NCI-H446 treated with DMSO at 0.1 percent for 48 hours (cell line): ENCODE data around the gene CDT1.
A peak's percentile ranks its signal among the peaks of the same experiment; 100 is the strongest.

Source experiments
- DNase-seq: peaks from one replicate; lab custom pipeline; 2025; lab: John Stamatoyannopoulos, UW

CDT1 gene

DNA sequence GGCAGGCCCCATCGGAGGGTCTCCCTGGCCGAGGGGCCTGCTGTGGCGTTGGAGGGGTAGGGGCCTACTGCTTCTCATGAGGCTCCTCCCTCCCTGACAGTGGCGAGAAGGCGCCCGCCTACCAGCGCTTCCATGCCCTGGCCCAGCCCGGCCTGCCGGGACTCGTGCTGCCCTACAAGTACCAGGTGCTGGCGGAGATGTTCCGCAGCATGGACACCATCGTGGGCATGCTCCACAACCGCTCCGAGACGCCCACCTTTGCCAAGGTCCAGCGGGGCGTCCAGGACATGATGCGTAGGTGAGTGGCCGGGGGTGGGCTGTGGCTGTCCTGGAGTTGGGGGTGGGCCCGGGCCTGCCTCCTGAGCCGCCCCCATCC, 1.7 kb downstream of the CDT1 start:
- DNase-seq, result no peak

DNA sequence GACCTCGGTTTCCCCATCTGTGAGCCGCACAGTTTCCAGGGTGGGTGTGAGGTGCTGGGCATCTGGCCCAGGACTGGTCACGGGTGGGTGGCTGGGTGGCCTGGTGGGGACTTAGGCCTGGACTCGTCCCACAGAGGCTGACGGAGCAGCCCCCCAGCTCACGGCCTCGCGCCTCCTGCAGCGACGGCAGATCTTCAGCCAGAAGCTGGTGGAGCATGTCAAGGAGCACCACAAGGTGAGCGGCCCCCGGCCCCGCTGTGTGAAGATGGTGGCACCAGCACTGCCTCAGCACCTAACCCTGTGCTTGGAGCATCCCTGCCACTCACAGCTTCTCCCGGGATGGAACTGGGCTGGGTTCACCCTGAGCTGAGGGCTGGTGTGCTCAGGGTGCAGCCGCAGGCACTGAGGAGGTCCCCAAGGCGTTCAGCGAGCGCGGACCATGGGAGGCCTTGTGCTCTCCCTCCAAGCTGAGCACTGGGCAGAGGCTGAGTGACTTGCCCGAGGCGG, 2.4 kb downstream of the CDT1 start:
- DNase-seq, result no peak

DNA sequence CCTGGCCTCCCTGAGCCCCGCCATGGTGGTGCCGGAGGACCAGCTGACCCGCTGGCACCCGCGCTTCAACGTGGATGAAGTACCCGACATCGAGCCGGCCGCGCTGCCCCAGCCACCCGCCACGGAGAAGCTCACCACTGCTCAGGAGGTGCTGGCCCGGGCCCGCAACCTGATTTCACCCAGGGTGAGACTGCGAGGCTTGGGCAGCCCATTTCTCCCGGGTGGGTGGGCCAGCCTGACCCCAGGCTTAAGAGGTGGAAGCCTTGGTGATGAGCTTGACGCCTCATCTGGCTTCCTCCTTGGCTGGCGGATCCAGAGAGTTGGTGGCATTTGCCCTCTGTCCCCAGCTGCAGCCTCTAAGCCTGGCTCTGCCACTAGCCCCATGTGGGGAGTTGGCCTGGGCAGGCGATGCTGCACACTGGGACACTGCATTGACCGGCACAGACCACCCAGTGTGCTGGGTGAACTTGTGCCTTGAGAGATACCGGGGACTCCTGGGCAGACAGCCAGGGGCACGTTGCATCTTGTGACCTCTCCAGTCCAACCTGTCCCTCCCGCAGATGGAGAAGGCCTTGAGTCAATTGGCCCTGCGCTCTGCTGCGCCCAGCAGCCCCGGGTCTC, 3.0 kb downstream of the CDT1 start:
- DNase-seq, result no peak

DNA sequence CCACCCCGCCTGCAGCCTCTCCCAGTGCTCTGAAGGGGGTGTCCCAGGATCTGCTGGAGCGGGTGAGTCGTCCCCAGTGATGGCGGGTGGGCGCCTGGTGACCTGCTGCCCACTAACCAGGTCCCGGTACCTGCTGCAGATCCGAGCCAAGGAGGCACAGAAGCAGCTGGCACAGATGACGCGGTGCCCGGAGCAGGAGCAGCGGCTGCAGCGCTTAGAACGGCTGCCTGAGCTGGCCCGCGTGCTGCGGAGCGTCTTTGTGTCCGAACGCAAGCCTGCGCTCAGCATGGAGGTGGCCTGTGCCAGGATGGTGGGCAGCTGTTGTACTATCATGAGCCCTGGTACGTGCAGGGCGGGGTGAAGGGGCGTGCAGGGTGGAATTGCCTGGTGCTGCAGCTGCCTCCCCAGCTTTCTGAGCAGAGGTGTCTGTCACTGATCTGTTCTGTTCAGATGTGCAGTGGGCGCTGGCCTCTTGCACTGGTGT, 3.6 kb downstream of the CDT1 start:
- no peak for DNase-seq

DNA sequence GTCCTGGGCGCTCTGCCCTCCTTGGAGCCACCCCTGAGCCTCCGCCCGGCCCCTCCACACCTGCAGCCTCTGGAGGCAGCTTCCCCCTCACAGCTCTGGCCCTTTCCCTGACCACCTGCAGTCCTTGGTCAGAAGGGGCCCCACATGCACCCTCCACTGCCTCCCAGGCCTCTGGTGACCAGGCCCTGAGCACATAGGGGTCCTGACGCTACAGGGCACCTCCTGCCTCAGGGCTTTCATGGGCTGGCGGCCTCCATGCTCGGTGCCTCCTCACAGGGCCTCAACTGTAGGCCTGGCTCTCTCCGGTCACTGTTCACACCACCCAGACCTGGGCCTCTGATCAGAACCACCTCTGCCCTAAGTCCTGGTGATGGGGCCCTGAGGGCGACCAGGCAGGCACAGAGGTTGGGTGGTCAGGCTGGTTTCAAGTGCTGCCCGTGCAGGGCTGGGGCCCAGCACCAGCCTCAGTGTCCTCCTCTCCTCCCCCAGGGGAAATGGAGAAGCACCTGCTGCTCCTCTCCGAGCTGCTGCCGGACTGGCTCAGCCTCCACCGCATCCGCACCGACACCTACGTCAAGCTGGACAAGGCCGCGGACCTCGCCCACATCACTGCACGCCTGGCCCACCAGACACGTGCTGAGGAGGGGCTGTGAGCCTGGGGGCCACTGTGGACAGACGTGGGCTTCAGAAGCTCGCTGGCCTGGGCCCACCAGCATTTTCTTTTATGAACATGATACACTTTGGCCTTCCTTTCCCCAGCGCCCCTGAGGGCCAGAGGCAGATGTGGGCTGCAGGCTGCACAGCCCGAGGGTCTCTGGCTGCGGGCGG, 4.3 kb downstream of the CDT1 start:
- no peak for DNase-seq

DNA sequence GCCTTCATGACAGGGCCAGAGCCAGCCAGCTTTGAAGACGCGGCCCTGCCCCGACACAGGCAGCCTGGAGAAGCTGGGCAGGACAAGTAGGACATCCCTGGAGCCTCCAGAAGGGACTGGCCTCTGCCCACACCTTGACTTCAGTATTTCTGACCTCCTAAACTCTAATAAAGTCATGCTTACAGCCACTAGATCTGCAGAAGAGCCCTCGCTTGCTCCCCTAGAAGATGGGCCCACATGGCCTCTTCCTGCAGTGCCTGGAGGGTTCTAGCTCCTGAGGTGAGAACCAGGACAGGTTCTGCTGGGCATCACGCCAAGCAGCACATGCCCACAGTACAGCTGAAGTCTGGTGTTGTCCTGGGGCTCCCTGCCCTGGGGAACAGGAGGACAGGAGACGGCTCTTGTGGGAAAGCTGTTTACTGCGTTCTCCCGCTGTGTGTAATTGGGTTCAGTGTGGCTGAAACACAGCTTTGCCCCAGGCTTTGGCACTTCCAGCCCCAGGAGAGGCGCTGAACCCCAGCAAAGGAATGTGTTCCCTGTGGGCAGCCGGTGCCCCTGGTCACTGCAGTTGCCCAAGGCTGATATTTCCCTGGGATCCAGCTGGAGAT, 5.6 kb downstream of the CDT1 start:
- no peak for DNase-seq

DNA sequence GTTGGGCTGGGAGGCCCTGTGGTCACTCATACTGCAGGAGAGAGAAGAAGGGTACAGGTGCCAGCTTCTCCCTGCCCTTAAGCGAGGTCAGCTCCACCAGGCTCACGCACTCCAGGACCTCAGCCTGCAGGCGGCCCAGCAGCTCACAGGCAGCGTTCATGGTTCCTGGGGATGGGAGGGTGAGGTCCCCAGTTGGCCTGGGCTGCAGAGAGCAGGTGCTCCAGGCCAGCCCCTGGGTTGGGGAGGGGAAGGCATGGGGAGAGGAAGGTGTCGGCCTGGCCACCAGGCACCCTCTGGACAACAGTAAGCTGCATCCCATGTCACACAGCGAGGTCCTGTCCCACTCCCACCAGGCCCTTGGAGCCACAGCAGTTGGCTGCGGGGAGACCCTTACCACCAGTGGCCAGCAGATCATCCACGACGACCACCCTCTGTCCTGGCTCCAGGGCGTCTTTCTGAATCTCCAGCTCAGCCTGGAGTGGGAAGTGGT, 6.1 kb downstream of the CDT1 start:
- no peak for DNase-seq

DNA sequence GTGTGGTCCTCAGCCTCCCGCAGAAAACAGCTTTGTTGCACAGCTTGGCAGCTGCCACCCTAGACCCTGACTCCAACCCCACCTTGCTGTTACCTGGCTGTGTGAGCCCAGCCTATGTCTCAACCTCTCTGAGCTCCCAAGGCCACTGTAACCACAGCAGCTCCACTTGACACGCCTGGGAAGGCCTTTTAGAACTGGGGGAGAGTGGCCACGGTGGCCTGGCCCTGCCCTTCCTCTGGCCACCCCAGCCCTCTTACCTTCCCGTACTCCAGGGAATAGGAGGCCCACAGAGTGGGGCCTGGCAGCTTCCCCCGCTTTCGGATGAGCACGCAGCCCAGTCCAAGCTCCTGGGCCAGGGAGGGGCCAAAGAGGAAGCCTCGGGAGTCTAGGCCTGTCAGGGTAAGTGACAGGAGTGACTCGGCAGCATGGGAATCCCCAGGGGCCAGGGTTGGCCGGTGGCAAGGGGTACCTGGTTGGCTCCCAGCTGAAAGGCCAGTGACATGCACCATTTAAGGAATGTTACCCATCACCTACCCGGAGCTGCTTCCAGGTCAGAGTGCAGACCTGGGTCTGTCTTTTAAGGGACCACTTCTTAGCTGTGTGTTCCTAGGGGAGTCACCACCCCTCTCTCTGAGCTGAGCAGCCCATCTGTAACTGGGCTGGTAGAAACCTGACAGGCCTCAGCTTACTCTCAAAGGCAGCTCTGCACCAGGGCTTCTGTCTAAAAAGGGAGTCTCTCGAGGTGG, 6.8 kb downstream of the CDT1 start:
- DNase-seq, result no peak

DNA sequence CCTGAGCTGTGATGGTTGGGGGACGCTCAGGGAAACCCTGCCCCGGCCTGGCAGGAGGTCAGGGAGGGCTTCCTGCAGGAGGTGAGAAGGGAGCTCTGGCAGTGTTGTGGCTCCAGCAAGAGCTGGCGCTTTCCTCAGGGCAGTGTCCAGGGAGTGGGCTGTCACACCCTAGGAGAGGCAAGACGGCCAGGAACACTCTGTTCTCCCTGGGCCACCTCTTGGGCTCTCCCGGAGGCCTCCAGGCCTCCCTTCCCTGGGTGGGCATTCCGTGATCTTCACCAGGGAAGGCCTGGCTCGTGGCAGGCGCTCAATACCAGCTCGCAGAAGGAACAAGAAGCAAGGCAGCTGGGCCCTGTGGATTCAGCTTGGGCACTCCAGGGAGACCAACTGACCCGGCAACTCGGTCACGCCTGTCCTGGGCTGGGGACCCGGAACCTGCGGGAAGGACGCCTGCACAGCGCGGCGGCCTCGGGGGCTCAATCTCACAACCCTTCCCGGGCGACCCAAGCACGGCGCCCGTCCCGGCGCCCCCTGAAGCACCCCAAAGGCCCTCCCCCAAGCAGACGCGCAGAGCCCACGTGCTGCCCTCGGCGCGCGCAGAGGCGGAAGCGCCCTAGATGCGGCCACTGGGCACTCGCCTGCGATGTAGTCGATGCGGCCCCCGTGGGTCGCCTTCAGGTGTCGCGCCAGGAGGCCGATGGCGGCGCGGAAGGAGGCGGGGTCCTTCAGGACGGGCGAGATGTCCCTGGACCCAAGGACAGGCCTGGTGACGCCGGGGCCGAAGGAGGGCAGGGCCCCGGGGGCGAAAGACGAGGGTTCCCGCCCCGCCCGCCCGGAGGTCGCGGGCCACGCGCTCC, 7.6 kb downstream of the CDT1 start:
- DNase-seq, result peak; percentile 45

DNA sequence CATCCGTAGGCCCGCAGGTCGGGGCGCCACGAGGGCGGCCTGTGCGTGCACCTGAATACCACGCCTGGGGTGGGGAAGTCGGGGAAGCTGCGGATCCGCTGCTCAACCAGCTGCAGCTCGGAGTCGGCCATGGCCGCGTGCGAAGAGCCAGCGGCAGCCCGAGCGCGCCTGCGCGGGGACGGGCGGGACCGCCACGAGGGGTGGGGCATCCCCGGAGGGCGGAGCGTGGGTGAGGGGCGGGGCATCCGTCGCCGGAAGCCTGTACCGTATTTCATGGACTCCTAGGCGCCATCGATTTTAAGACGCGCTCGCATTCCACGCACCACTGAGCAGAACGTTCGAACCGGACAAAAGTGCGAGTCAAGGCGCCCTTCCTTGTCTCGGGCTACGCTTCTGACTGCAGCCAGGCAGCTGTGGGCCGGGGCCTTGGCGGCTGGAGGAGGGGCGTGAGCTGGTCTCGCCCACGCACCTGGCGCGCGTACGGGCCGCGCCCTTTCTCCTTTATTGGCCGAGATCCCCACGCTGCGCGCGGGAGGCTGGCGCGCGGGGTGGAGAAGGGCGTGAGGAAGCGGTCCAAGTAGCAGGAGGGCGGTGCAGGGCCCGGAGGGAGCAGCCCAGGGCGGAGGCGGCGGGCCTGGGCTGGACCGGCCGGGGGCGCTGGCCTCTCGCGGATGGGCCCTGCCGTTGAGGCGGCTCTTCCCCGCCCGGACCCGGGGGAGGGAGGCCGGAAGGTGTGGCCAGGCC, 8.4 kb downstream of the CDT1 start, which contains the start of gene APRT:
APRT (minus strand) TSS at position 160 of the 744 bp plus-strand sequence; CDS start at position 131, 29 bp downstream.
- DNase-seq, result peak; percentile 26

DNA sequence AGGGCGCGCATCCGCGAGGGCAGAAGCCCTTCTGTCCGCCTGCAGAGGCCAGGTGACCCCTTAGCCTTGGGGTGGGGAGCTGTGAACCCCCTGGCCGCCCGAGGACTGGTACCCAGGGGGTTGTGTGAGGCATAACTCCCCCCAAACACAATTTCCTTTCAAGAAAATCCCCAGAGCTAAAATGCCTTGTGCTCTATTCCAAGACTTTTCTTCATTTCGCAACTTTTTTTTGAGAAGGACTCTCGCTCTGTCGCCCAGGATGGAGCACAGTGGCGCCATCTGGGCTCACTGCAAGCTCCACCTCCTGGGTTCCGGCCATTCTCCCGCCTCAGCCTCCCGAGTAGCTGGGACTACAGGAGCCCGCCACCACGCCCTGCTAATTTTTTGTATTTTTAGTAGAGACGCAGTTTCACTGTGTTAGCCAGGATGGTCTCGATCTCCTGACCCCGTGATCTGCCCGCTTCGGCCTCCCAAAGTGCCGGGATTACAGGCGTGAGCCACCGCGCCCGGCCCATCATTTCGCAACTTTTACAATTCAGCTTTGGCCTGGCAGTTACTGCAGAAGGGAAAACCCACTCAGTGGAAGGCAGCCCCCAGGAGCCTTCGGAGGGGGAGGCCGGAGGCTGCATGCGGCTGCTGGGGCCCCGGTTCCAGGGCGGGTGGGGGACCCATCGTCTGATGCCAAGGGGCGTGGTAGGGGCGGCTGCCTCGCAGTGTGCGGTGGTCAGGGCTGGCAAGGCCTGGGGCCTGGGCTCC, 9.1 kb downstream of the CDT1 start:
- no peak for DNase-seq

DNA sequence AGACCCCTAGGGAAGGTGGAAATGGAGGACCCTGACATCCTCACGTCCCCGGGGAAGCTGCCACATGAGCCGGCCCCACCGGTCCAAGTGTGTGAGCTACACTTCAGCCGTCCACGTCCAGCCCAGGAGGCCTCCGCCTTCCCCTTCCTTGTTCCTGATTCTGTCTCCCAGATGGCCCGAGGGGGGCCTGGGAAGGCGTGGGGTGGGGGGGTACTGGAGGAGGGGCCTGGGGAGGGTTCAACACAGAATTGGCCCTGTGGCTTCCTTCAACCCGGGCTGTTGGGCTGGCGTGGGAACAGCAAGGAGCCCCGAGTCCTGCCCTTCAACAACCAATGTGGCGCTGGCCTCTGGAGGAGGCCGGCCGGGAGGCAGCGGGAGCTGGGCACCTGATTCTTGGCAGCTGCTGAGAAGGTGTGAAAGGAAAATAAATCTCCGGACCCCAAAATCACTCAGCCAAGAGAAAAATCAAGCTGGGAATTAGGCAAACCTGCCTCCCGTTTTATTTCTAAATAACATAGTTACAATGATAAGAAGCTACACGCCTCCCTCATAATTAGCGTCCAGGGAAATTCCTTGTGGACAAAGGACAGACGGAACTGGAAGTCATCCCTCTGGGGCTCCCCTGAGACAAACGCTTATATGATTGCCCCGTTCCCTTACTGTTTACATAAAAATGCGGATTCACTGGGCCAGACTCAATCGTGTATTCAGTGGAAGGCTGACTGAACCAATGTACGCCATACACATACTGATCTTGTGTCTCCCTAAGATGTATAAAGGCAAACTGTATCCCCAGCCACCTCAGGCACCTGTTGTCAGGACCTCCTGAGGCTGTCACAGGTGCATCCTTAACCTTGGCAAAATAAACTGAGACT, 9.9 kb downstream of the CDT1 start:
- no peak for DNase-seq

DNA sequence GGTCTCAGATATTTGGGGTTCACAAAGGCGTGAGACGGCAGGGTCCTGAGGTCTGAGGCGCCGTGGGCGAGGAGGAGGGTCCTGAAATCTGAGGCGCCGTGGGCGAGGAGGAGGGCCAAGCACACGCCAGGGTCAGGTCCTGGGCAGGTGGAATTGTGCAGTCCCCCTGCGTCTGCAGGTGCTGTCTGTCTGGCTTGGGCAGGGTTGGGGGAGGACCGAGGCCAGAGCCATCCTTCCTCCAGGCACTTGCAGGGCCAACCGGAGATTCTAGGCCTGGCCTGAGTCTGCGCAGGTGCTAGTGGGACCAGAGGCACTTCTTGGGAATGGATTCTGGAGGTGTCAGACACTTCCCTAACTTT, 10.5 kb downstream of the CDT1 start:
- DNase-seq, result no peak

DNA sequence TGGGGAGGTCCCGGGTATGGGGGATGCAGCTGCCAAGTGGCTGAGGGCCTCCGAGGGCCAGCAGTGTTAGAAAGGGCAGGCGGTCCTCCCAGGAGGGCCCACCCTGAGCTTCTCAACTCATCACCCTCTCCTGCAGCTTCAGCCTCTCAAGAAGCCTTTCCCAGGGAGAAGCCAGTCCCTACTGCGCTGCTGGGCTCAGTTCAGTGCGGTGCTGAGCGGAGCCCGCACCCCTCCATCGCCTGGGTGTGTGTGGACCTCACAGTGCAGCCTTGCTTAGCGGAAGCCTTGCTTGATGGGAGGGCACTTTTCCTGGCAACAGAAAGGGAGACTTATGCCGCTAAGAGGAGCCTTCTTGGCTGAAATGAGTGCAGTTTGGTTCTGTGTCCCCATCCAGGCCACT, 11.6 kb downstream of the CDT1 start:
- no peak for DNase-seq

DNA sequence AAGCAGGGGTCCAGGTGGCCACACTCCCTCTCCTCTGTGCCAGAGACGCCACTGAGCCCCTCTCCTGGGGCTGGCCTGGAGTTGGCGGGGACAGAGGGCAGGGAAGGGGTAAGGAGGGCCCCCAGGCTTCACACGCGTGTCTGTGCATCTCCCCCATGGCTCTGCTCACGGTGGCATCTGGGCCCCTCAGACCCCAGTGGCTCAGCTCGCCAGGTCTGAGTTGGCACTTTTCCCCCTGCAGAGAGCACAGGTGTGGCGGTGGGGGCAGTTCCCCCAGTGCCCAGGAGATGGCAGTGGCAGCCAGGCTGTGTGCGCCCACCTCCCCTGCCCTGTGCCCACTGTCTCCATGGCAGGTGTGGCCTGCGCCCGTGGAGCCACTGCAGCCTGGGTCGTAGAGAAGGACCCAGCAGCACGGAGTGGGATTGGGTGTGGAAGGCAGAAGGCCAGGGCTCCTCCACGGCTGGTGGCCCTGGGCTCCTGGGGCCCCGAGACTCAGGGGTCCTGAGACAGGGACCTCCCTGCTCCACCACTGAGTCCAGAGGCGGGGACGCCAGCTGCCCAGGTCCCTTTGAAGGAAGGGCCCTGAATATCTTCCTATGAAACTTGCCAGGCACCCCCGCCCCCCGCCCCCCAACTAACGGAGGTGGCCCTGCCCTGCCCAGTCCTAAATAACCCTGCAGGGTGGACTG, 12.5 kb downstream of the CDT1 start:
- no peak for DNase-seq

DNA sequence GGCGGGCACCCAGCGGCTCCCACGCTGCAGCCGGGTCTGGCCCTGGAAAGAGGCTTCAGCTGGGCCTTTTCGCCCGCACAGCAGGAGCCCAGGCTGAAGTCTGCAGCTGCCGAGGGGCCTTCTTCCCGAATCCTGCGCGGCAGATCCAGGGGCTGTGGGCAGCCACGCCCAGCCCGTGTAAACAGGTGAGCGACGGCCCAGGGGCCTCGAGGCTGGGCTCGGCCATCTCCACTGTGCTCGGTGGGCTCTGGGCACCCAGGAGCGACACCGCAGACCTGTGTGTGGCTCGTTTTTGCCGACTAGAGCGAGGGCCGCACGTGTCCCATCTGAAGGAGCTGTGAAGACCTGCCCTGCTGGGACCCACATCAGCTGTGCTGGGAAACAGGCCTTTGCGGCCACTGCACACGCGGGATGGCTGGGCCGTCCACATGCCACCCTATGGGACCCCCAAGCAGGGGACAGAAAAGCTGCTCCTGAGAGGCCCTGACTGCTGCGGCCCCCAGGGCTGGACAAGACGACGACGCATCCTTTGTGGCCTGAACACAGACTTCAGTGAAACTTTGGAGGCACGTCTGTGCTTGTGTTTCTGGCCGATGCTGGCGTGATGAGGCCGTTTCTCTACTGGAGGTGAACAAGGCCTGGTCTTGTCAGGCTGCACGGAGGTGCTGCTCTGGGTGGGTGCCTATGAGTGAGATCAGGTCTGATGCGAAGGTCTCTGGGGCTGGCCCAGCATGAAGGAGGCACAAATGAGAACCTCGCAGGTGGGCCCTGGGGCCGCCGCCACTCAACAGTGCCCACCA, 13.3 kb downstream of the CDT1 start:
- DNase-seq, result no peak
